PC-9 (cell line): ENCODE data around the gene SMIM17. TPM values are rescaled to one million over a fixed set of nuclear protein-coding genes. Genes with fewer than 3 reads are reported as not detected.

ENCODE experiments used
- BruUV-seq: library from RNA; stranded (reverse); fragments of 400-500 nt; replicated peaks from 2 replicates; lab custom pipeline; 2021; lab: Mats Ljungman, UMichigan
- CTCF ChIA-PET: fragments of 300-600 bp; sonication (Branson Sonifier 250); formaldehyde crosslinking; loops from one replicate; lab custom pipeline; 2022; ENCODE audit warnings: antibody characterized with exemption; lab: Charles Lee
- POLR2A ChIA-PET: fragments of 300-600 bp; sonication (Branson Sonifier 250); formaldehyde crosslinking; loops from one replicate; lab custom pipeline; 2022; ENCODE audit warnings: antibody characterized with exemption; ENCODE audit not compliant: unreplicated experiment; lab: Charles Lee
- DNase-seq, 2 experiments: peaks; one replicate each; pipeline versions ENCODE4 v3.0.0 to v3.0.0-alpha.2; 2015 to 2022; ENCODE audit warnings: mixed read lengths in 1 of 2
- H2AFZ ChIP-seq: fragments of 200-600 bp; sonication (generic); 2 replicates; pipeline ENCODE4 v1.8.1; 2017; ENCODE audit warnings: antibody characterized with exemption
- H3F3A ChIP-seq: fragments of 200-600 bp; sonication (generic); 2 replicates; pipeline ENCODE4 v1.8.1; 2017; ENCODE audit warnings: antibody characterized with exemption, mild to moderate bottlenecking, low read depth; ENCODE audit not compliant: insufficient read depth
- H3K27ac ChIP-seq: fragments of 200-600 bp; sonication (generic); 2 replicates; pipeline ENCODE4 v1.6.1; 2016; ENCODE audit warnings: mixed run types
- H3K27me3 ChIP-seq: fragments of 200-600 bp; sonication (generic); 2 replicates; pipeline ENCODE4 v1.6.1; 2016; ENCODE audit warnings: low read depth, mixed run types; ENCODE audit not compliant: insufficient read depth
- H3K36me3 ChIP-seq: fragments of 200-600 bp; sonication (generic); 2 replicates; pipeline ENCODE4 v1.6.1; 2016; ENCODE audit warnings: low read depth, mixed run types
- H3K4me1 ChIP-seq: fragments of 200-600 bp; sonication (generic); replicated peaks from 2 replicates; pipeline ENCODE4 v1.6.1; 2016; ENCODE audit warnings: mixed run types; ENCODE audit not compliant: insufficient read depth
- H3K4me2 ChIP-seq: fragments of 200-600 bp; sonication (generic); 2 replicates; pipeline ENCODE4 v1.6.1; 2017; ENCODE audit warnings: mixed run types
- H3K4me3 ChIP-seq: fragments of 200-600 bp; sonication (generic); 2 replicates; pipeline ENCODE4 v1.6.1; 2016; ENCODE audit warnings: mixed run types
- H3K79me2 ChIP-seq: fragments of 200-600 bp; sonication (generic); 2 replicates; pipeline ENCODE4 v1.6.1; 2017; ENCODE audit warnings: low read depth, mixed run types
- H3K9me2 ChIP-seq: fragments of 200-600 bp; sonication (generic); 2 replicates; pipeline ENCODE4 v1.8.1; 2017; ENCODE audit warnings: mild to moderate bottlenecking; ENCODE audit not compliant: insufficient read depth
- H3K9me3 ChIP-seq: fragments of 200-600 bp; sonication (generic); 2 replicates; pipeline ENCODE4 v1.8.1; 2016; ENCODE audit warnings: low read depth; ENCODE audit not compliant: insufficient read depth
- H4K20me1 ChIP-seq: fragments of 200-600 bp; sonication (generic); 2 replicates; pipeline ENCODE4 v1.8.1; 2017; ENCODE audit not compliant: insufficient read depth
- CTCF ChIP-seq: fragments of 200-600 bp; sonication (generic); conservative IDR thresholded peaks from 2 replicates; pipeline ENCODE4 v1.6.1; 2017; ENCODE audit warnings: mixed run types, antibody characterized with exemption, mild to moderate bottlenecking, moderate library complexity
- EZH2 ChIP-seq: fragments of 200-600 bp; sonication (generic); IDR thresholded peaks from 2 replicates; pipeline ENCODE4 v1.8.0; 2017; ENCODE audit warnings: antibody characterized with exemption, low read depth
- intact Hi-C: fragments of 100-400 bp; cut with micrococcal nuclease; formaldehyde crosslinking; loops from one replicate; pipeline ENCODE4 v1.10.0; 2022; ENCODE audit not compliant: unreplicated experiment
- total RNA-seq: library from RNA; stranded (reverse); gene quantifications from 2 replicates; pipeline ENCODE4 v1.2.3, GENCODE V29; 2021

SMIM17 gene
- total RNA-seq, 1 experiment from 2014 or later, result 0.33 TPM

- H3K27ac ChIP-seq, result no peak overlapping the region
- H3K27me3 ChIP-seq, result no peaks in the 10 kb centered on the region
- ChIA-PET CTCF (no interaction called here), POLR2A (no interaction called here)
- no peaks in the 10 kb centered on the region for H3K9me2 ChIP-seq
- H4K20me1 ChIP-seq, result no peaks in the 10 kb centered on the region
- no peak for DNase-seq
- H3K9me3 ChIP-seq, result no peaks in the 10 kb centered on the region
- no peaks in the 10 kb centered on the region for H3K79me2 ChIP-seq
- no peaks in the 10 kb centered on the region for H3K36me3 ChIP-seq
- intact Hi-C loops, result no loop called here
- BruUV-seq, result no TSS peak
- no peaks in the 10 kb centered on the region for H3K4me1 ChIP-seq
- no peak overlapping the region for H2AFZ ChIP-seq
- peak; percentile 46; the same call in 1 of the 2 replicates for TF ChIP-seq CTCF
- TF ChIP-seq EZH2, result no peak
- no peak overlapping the region for H3K4me2 ChIP-seq
- H3F3A ChIP-seq, result no peaks in the 10 kb centered on the region
- no peak overlapping the region for H3K4me3 ChIP-seq
Measured at GRCh38 chr19:56660381-56661107, 17.6 kb downstream of the SMIM17 start.

- no peak overlapping the region for H2AFZ ChIP-seq
- no peak overlapping the region for H3K27ac ChIP-seq
- CTCF ChIA-PET, result no interaction called here
- no peak overlapping the region for H3K4me2 ChIP-seq
- no peaks in the 10 kb centered on the region for H3K4me1 ChIP-seq
- H3K79me2 ChIP-seq, result no peaks in the 10 kb centered on the region
- H3K36me3 ChIP-seq, result no peaks in the 10 kb centered on the region
- H3K27me3 ChIP-seq, result no peaks in the 10 kb centered on the region
- intact Hi-C loops, result no loop called here
- POLR2A ChIA-PET, result no interaction called here
- no peaks in the 10 kb centered on the region for H3F3A ChIP-seq
- no peaks in the 10 kb centered on the region for H4K20me1 ChIP-seq
- H3K4me3 ChIP-seq, result no peak overlapping the region
- no peak for DNase-seq
- H3K9me2 ChIP-seq, result no peaks in the 10 kb centered on the region
- no TSS peak for BruUV-seq
- H3K9me3 ChIP-seq, result no peaks in the 10 kb centered on the region
- no peak for TF ChIP-seq EZH2
- TF ChIP-seq CTCF, result no peak
Measured at GRCh38 chr19:56661248-56661647, 18.3 kb downstream of the SMIM17 start.

- TF ChIP-seq EZH2 (no peak), CTCF (no peak)
- CTCF ChIA-PET, result no interaction called here
- no peaks in the 10 kb centered on the region for H3K27me3 ChIP-seq
- no peak overlapping the region for H3K4me2 ChIP-seq
- intact Hi-C loops, result no loop called here
- no peak overlapping the region for H3K27ac ChIP-seq
- DNase-seq, result no peak
- no peaks in the 10 kb centered on the region for H3K9me2 ChIP-seq
- POLR2A ChIA-PET, result no interaction called here
- no peaks in the 10 kb centered on the region for H3K36me3 ChIP-seq
- BruUV-seq, result no TSS peak
- no peaks in the 10 kb centered on the region for H3K79me2 ChIP-seq
- H4K20me1 ChIP-seq, result no peaks in the 10 kb centered on the region
- H3K4me1 ChIP-seq, result no peaks in the 10 kb centered on the region
- no peak overlapping the region for H3K4me3 ChIP-seq
- no peaks in the 10 kb centered on the region for H3F3A ChIP-seq
- H3K9me3 ChIP-seq, result no peaks in the 10 kb centered on the region
- no peak overlapping the region for H2AFZ ChIP-seq
Measured at GRCh38 chr19:56663931-56664500, 21.1 kb downstream of the SMIM17 start.
